ENCODE results near the gene DVL3.
"Not testable (repeated sequence)": the region's sequence is repeated elsewhere in the genome, so short reads cannot be mapped to it uniquely, and the experiment has no call there.

DVL3 gene

DNA sequence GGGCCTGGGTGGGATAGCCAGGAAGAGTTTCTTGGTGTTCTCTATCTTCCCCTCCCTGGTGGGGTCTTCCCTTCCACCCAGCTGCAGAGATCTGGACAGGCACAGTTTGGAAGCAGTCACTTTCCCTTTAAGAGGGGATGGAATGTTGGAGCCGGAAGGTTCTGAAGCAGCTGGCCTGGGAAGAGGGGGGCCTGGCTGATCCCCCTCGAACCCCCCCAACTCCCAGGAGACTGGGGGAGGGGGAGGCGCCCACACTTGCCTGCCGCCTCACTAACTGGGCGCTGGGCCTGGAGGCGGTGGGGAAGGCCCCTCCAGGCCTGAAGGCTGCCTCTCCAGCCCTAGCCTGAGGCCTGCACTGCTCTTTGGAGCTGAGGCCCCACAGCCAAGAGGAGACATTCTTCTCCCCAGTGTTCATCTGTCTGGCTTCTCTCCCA, 1.4 kb downstream of the DVL3 start:
- peak overlapping the region; percentile 93 for H3K4me3 ChIP-seq (replicated peaks; ENCODE audit: low read depth, low read length)
- TF ChIP-seq, protein P1, sequence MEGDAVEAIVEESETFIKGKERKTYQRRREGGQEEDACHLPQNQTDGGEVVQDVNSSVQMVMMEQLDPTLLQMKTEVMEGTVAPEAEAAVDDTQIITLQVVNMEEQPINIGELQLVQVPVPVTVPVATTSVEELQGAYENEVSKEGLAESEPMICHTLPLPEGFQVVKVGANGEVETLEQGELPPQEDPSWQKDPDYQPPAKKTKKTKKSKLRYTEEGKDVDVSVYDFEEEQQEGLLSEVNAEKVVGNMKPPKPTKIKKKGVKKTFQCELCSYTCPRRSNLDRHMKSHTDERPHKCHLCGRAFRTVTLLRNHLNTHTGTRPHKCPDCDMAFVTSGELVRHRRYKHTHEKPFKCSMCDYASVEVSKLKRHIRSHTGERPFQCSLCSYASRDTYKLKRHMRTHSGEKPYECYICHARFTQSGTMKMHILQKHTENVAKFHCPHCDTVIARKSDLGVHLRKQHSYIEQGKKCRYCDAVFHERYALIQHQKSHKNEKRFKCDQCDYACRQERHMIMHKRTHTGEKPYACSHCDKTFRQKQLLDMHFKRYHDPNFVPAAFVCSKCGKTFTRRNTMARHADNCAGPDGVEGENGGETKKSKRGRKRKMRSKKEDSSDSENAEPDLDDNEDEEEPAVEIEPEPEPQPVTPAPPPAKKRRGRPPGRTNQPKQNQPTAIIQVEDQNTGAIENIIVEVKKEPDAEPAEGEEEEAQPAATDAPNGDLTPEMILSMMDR (IDR thresholded peaks at IDR 0.05; ENCODE audit: insufficient read depth, low read length, poor library complexity, severe bottlenecking): no peak
- no peak for DNase-seq (ENCODE audit: extremely low read depth, insufficient read length)
- H3K36me3 ChIP-seq (ENCODE audit: control insufficient read depth, insufficient read depth, low read length): no peaks in the 10 kb centered on the region
- no peaks in the 10 kb centered on the region for H3K27me3 ChIP-seq (replicated peaks; ENCODE audit: control insufficient read depth, insufficient read depth, low read length)

DNA sequence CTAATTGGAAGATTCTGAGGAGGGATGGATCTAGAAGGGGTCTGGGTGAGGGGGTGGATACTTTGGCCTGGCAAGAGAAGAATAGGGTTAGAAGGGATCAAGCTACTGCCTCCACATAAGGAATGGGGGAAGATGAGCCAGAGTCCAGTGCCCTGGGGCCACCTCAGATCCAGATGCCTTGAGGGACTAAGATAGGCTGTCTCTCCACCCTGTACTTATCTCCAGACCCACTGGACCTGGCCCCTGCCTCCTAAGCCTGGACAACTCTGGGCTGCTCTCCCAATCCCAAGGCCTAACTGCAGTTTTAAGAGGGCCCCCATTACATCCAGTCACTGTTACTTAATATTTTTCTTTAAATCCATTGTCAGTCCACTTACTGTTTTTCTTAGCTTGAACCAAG, 2.0 kb downstream of the DVL3 start:
- no peak for DNase-seq (ENCODE audit: extremely low read depth, insufficient read length)
- no peaks in the 10 kb centered on the region for H3K27me3 ChIP-seq (replicated peaks; ENCODE audit: control insufficient read depth, insufficient read depth, low read length)
- no peaks in the 10 kb centered on the region for H3K36me3 ChIP-seq (ENCODE audit: control insufficient read depth, insufficient read depth, low read length)
- TF ChIP-seq, protein P1 (IDR thresholded peaks at IDR 0.05; ENCODE audit: insufficient read depth, low read length, poor library complexity, severe bottlenecking): no peak
- H3K4me3 ChIP-seq (replicated peaks; ENCODE audit: low read depth, low read length): peak overlapping the region; percentile 93

DNA sequence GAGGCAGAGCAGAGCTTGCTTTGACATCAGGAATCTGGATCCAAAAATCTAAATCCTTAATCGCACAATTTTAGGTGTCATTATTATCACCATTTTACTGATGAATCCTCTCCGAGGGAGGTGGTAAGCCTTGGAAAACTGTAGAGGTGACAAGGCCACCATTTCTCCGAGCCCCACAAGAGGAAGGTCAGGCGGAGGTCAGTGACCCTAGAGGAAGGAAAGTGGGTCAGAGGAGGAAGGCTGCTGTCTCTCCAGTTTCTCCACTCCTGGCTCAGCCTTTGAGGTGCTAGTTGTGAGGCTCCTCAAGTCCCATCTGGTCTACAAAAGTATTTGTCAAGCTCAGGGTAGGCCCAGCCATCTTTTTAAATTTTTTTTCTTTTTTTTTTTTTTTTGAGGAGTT, 3.2 kb downstream of the DVL3 start:
- TF ChIP-seq, protein P1 (IDR thresholded peaks at IDR 0.05; ENCODE audit: insufficient read depth, low read length, poor library complexity, severe bottlenecking): no peak
- H3K27me3 ChIP-seq (replicated peaks; ENCODE audit: control insufficient read depth, insufficient read depth, low read length): no peaks in the 10 kb centered on the region
- no peak overlapping the region for H3K4me3 ChIP-seq (replicated peaks; ENCODE audit: low read depth, low read length)
- no peak for DNase-seq (ENCODE audit: extremely low read depth, insufficient read length)
- H3K36me3 ChIP-seq (ENCODE audit: control insufficient read depth, insufficient read depth, low read length): peaks cover 1% of the 10 kb centered on the region; the same call in 1 of the 2 replicates

DNA sequence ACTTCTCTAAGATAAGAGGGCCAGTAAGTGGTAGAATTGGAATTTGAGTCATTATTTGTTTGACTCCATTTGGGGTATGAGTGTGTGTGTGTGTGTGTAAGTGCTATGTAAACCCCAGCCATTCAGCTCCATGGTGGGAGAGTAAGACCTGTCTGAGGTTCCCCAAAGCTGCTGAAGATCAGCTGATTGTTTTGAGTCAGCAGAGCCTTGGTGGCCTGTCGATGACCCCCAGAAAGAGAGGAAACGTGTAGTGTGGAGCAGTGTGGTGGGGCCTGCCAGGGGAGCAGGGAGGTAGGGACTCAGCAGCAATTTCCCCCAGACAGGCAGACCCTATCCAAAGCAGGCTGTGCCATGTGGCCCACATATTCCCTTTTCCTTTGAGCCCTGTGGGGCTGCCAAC, 5.3 kb downstream of the DVL3 start:
- Histone ChIP-seq H3K36me3 (ENCODE audit: control insufficient read depth, insufficient read depth, low read length) (peaks cover 15% of the 10 kb centered on the region), H3K4me3 (replicated peaks; ENCODE audit: low read depth, low read length) (no peak overlapping the region), H3K27me3 (replicated peaks; ENCODE audit: control insufficient read depth, insufficient read depth, low read length) (no peaks in the 10 kb centered on the region)
- no peak for DNase-seq (ENCODE audit: extremely low read depth, insufficient read length)
- TF ChIP-seq, protein P1 (IDR thresholded peaks at IDR 0.05; ENCODE audit: insufficient read depth, low read length, poor library complexity, severe bottlenecking): no peak

DNA sequence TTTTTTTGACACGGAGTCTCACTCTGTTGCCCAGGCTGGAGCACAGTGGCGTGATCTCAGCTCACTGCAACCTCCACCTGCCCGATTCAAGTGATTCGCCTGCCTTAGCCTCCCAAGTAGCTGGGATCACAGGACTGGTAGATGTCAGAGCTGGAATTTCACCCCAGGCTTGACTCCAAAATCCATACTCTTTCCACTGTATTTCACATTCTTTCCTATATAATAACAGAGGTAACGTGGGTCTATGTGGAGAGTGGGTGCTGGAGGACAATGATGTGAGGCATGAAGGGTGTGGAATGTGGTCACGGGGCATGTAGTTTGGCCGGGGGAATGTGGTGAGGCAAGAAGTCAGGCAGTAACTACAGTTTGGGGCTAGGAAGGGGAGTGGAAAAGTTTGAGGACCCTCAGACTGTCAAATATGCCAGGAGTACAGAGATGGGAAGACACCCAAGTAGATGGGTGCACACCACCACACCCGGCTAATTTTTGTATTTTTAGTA, 7.4 kb downstream of the DVL3 start:
- DNase-seq (ENCODE audit: extremely low read depth, insufficient read length); H3K27me3 ChIP-seq (replicated peaks; ENCODE audit: control insufficient read depth, insufficient read depth, low read length); H3K4me3 ChIP-seq (replicated peaks; ENCODE audit: low read depth, low read length): not testable (repeated sequence)
- H3K36me3 ChIP-seq (ENCODE audit: control insufficient read depth, insufficient read depth, low read length): peaks cover 26% of the 10 kb centered on the region

DNA sequence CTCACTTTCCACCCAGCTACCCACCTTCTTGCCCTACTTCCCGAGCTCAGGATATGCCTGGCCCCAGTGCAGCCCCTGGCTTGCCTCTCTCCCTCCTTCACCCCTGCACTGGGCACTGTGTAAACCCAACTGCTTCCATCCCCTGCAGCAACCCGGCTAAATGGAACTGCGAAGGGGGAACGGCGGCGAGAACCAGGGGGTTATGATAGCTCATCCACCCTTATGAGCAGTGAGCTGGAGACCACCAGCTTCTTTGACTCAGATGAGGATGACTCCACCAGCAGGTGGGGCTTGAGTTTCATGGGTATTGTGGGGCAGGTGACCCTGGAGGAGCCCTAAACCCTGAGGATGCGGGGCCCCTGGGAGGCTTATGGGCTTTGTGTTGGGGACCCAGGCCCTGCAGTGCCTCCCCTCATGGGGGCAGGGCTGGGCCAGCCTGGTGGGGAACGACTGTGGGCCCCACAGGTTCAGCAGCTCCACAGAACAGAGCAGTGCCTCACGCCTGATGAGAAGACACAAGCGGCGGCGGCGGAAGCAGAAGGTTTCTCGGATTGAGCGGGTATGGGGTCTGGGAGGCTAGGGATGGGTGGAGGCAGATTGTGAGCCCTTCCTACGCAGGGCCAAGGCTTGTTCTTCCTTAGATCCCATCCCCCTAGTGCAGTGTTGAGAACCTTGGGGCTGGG, 9.6 kb downstream of the DVL3 start:
- Histone ChIP-seq H3K27me3 (replicated peaks; ENCODE audit: control insufficient read depth, insufficient read depth, low read length) (no peaks in the 10 kb centered on the region), H3K4me3 (replicated peaks; ENCODE audit: low read depth, low read length) (no peak overlapping the region), H3K36me3 (ENCODE audit: control insufficient read depth, insufficient read depth, low read length) (peaks cover 31% of the 10 kb centered on the region)
- TF ChIP-seq, protein P1 (IDR thresholded peaks at IDR 0.05; ENCODE audit: insufficient read depth, low read length, poor library complexity, severe bottlenecking): no peak
- no peak for DNase-seq (ENCODE audit: extremely low read depth, insufficient read length)
